ENCODE data around the gene LDB2.

- TF ChIP-seq CTCF (IDR thresholded peaks at IDR 0.05; ENCODE audit: low read length) = no peak
- TF ChIP-seq EZH2 (optimal IDR thresholded peaks at IDR 0.05; ENCODE audit: low read depth, low read length) = no peak
- no peak for TF ChIP-seq EZH2phosphoT487 (IDR thresholded peaks at IDR 0.05; ENCODE audit: low read length)
Observed at GRCh38 chr4:16513876-16514275, 384.6 kb downstream of the LDB2 start.

Data from MM.1S (cell line).